Right cardiac atrium (tissue), 5 donors: ENCODE results near the gene DENND1A. TPM values are rescaled to one million over a fixed set of nuclear protein-coding genes. Genes with fewer than 3 reads are reported as not detected.

Experiments used
- ATAC-seq, 2 donors: fragments of 200-7000 bp; cut with Tn5 transposase; one replicate each; pipeline versions ENCODE4 v1.8.0 to v1.9.1; 2020; ENCODE audit warnings: moderate library complexity in 2 of 2, mild to moderate bottlenecking in 1 of 2
- DNase-seq, 3 donors: peaks; one replicate each; pipeline ENCODE4 v3.0.0-alpha.2; 2020
- H3K27ac ChIP-seq: one replicate; pipeline ENCODE4 v1.5.1; 2013; ENCODE audit warnings: mild to moderate bottlenecking, low read length, control low read depth, moderate library complexity
- H3K27me3 ChIP-seq: one replicate; pipeline ENCODE4 v1.6.1; 2013; ENCODE audit not compliant: control insufficient read depth, insufficient read depth
- H3K4me1 ChIP-seq: one replicate; pipeline ENCODE4 v1.6.1; 2013; ENCODE audit warnings: low read length; ENCODE audit not compliant: control insufficient read depth, insufficient read depth
- H3K4me3 ChIP-seq: one replicate; pipeline ENCODE4 v1.5.1; 2013; ENCODE audit warnings: low read length, control low read depth
- H3K9me3 ChIP-seq: one replicate; pipeline ENCODE4 v1.6.1; 2013; ENCODE audit warnings: low read length; ENCODE audit not compliant: control insufficient read depth
- WGBS: extraction: QIAGEN DNeasy Blood & Tissue Kit; methylation state at CpG from one replicate; pipeline ENCODE4 v1.1.7; 2013; 5-methylcytosine and 5-hydroxymethylcytosine counted together
- intact Hi-C, 4 donors: fragments of 100-400 bp; cut with DNase I; formaldehyde crosslinking; loops; one replicate each; pipeline versions ENCODE4 v1.11.0 to v1.14.0; 2022 to 2023
- polyA plus RNA-seq: library from polyadenylated mRNA; stranded (reverse); fragments of 200-250 nt; gene quantifications from one replicate; pipeline ENCODE4 v1.2.3, GENCODE V29; 2013
- total RNA-seq, 4 donors: library from RNA; stranded (reverse); fragmentation: NEBNext Ultra II Directional; extraction: Animal tissue kit (Norgen Biotek cat#: 25700); gene quantifications; one replicate each; pipeline ENCODE4 v1.2.1, GENCODE V29; 2021
- donor health status: healthy with polysubstance abuse.
- donor health status: DM: no; HTN: yes; CAD: no.
- donor health status: DM: no; HTN: no; CAD: no.
- donor health status: DM: no; HTN: yes; CAD: no; lungs with severe emphysema.
- donor health status: DM: yes; HTN: yes; CAD: no.

Gene DENND1A
- total and polyA plus RNA-seq, 5 donors = 11.4 to 19.3 (median 17.4) TPM

- Histone ChIP-seq H3K9me3 (no peaks in the 10 kb centered on the region), H3K4me1 (no peaks in the 10 kb centered on the region), H3K4me3 (no peak overlapping the region), H3K27me3 (no peaks in the 10 kb centered on the region), H3K27ac (no peak overlapping the region)
- peak; percentile 79 for ATAC-seq
- no peak for DNase-seq
- intact Hi-C loops = loop anchor here (2.0 to 5.0 kb wide), 4 partner anchors 243 to 269 kb away; no protein-coding TSS in a partner anchor
- WGBS = 21% methylated on average over 16 of the region's 16 CpGs
Measured at GRCh38 chr9:123349691-123350480, 580.0 kb downstream of the DENND1A start.

- H3K9me3 ChIP-seq = no peaks in the 10 kb centered on the region
- DNase-seq (no peak), ATAC-seq (no peak)
- H3K4me1 ChIP-seq = no peaks in the 10 kb centered on the region
- no peak overlapping the region for H3K4me3 ChIP-seq
- WGBS = 60% methylated on average over 3 of the region's 3 CpGs
- no peak overlapping the region for H3K27ac ChIP-seq
- intact Hi-C loops = loop anchor here in 3 of 4 donors (2.0 to 5.0 kb wide), 3 partner anchors 242 to 268 kb away; no protein-coding TSS in a partner anchor
- no peaks in the 10 kb centered on the region for H3K27me3 ChIP-seq
Measured at GRCh38 chr9:123349033-123349432, 580.9 kb downstream of the DENND1A start.

GRCh38 chr9:123348317-123348992 is 581.5 kb downstream of the DENND1A start:
- WGBS = 65% methylated on average over 9 of the region's 9 CpGs
- Histone ChIP-seq H3K27ac (no peak overlapping the region), H3K4me3 (no peak overlapping the region), H3K4me1 (no peaks in the 10 kb centered on the region), H3K9me3 (no peaks in the 10 kb centered on the region), H3K27me3 (no peaks in the 10 kb centered on the region)
- no peak for ATAC-seq
- intact Hi-C loops = loop anchor here in 3 of 4 donors (2.0 to 5.0 kb wide), 3 partner anchors 241 to 268 kb away; no protein-coding TSS in a partner anchor
- no peak for DNase-seq

- Histone ChIP-seq H3K9me3 (no peaks in the 10 kb centered on the region), H3K27me3 (no peaks in the 10 kb centered on the region), H3K4me3 (no peak overlapping the region), H3K27ac (no peak overlapping the region), H3K4me1 (no peaks in the 10 kb centered on the region)
- 75% methylated on average over 12 of the region's 12 CpGs for WGBS
- DNase-seq = no peak
- intact Hi-C loops = loop anchor here in 3 of 4 donors (2.0 to 5.0 kb wide), 3 partner anchors 240 to 267 kb away; no protein-coding TSS in a partner anchor
- no peak for ATAC-seq
Measured at GRCh38 chr9:123347289-123348060, 582.5 kb downstream of the DENND1A start.

GRCh38 chr9:123346826-123347225 is 583.1 kb downstream of the DENND1A start:
- WGBS = over 99% methylated on average over 3 of the region's 3 CpGs
- H3K27me3 ChIP-seq = no peaks in the 10 kb centered on the region
- no peaks in the 10 kb centered on the region for H3K4me1 ChIP-seq
- intact Hi-C loops = loop anchor here in 3 of 4 donors (5.0 kb wide), 2 partner anchors 240 to 265 kb away; no protein-coding TSS in a partner anchor
- H3K27ac ChIP-seq = no peak overlapping the region
- DNase-seq (no peak), ATAC-seq (no peak)
- no peak overlapping the region for H3K4me3 ChIP-seq
- no peaks in the 10 kb centered on the region for H3K9me3 ChIP-seq

GRCh38 chr9:123346026-123346425 is 583.9 kb downstream of the DENND1A start:
- Histone ChIP-seq H3K27ac (no peak overlapping the region), H3K4me1 (no peaks in the 10 kb centered on the region), H3K27me3 (no peaks in the 10 kb centered on the region), H3K9me3 (no peaks in the 10 kb centered on the region), H3K4me3 (no peak overlapping the region)
- ATAC-seq = no peak
- DNase-seq = no peak
- intact Hi-C loops = loop anchor here in 3 of 4 donors (5.0 kb wide), 2 partner anchors 239 to 264 kb away; no protein-coding TSS in a partner anchor
- WGBS = 82% methylated on average over 9 of the region's 9 CpGs

GRCh38 chr9:123345567-123345955 is 584.4 kb downstream of the DENND1A start:
- H3K27me3 ChIP-seq = no peaks in the 10 kb centered on the region
- DNase-seq (no peak), ATAC-seq (no peak)
- no peaks in the 10 kb centered on the region for H3K4me1 ChIP-seq
- WGBS = 56% methylated on average over 6 of the region's 6 CpGs
- intact Hi-C loops = loop anchor here in 3 of 4 donors (5.0 kb wide), 2 partner anchors 238 to 263 kb away; no protein-coding TSS in a partner anchor
- H3K4me3 ChIP-seq = no peak overlapping the region
- no peak overlapping the region for H3K27ac ChIP-seq
- H3K9me3 ChIP-seq = no peaks in the 10 kb centered on the region

- ATAC-seq (no peak), DNase-seq (no peak)
- intact Hi-C loops = loop anchor here in 1 of 4 donors (5.0 kb wide), 1 partner anchor 77 kb away; the partner anchor contains the start of gene STRBP
- Histone ChIP-seq H3K4me3 (no peak overlapping the region), H3K27ac (no peak overlapping the region), H3K4me1 (peaks cover 4% of the 10 kb centered on the region), H3K9me3 (no peaks in the 10 kb centered on the region), H3K27me3 (no peaks in the 10 kb centered on the region)
- 96% methylated on average over 9 of the region's 9 CpGs for WGBS
Measured at GRCh38 chr9:123344192-123344949, 585.6 kb downstream of the DENND1A start.

GRCh38 chr9:123343443-123344191 is 586.3 kb downstream of the DENND1A start:
- Histone ChIP-seq H3K4me1 (peaks cover 4% of the 10 kb centered on the region), H3K27me3 (no peaks in the 10 kb centered on the region), H3K27ac (no peak overlapping the region), H3K9me3 (no peaks in the 10 kb centered on the region), H3K4me3 (no peak overlapping the region)
- WGBS = 48% methylated on average over 13 of the region's 13 CpGs
- intact Hi-C loops = loop anchor here in 1 of 4 donors (5.0 kb wide), 1 partner anchor 76 kb away; the partner anchor contains the start of gene STRBP
- DNase-seq (no peak), ATAC-seq (no peak)
